Measurements from ENCODE around the gene CAVIN4. TPM values are rescaled to one million over a fixed set of nuclear protein-coding genes. Genes with fewer than 3 reads are reported as not detected.

The CAVIN4 gene
- total and polyA plus RNA-seq, 2 experiments from 2014 or later: 2.4 to 4.0 TPM

- no peak overlapping the region for H3K27ac ChIP-seq
- no peak for TF ChIP-seq CTCF (IDR thresholded peaks at IDR 0.05; ENCODE audit: low read depth, low read length)
- H3K36me3 ChIP-seq: peaks cover 3% of the 10 kb centered on the region
- no peak for DNase-seq (ENCODE audit: low read depth in 1 of 2, low spot score in 1 of 2)
- no peaks in the 10 kb centered on the region for H3K27me3 ChIP-seq
- no peaks in the 10 kb centered on the region for H3K4me1 ChIP-seq (ENCODE audit: low read depth)
- no peak overlapping the region for H3K4me3 ChIP-seq
- H3K9me3 ChIP-seq (ENCODE audit: low read depth): no peaks in the 10 kb centered on the region
Observed at GRCh38 chr9:100555471-100555870, 22.4 kb upstream of the CAVIN4 start.

- TF ChIP-seq CTCF (IDR thresholded peaks at IDR 0.05; ENCODE audit: low read depth, low read length): no peak
- H3K4me1 ChIP-seq (ENCODE audit: low read depth): no peaks in the 10 kb centered on the region
- peaks cover 9% of the 10 kb centered on the region for H3K36me3 ChIP-seq
- H3K9me3 ChIP-seq (ENCODE audit: low read depth): no peaks in the 10 kb centered on the region
- no peak for DNase-seq (ENCODE audit: low read depth in 1 of 2, low spot score in 1 of 2)
- no peak overlapping the region for H3K27ac ChIP-seq
- no peak overlapping the region for H3K4me3 ChIP-seq
- H3K27me3 ChIP-seq: no peaks in the 10 kb centered on the region
Observed at GRCh38 chr9:100557053-100557452, 20.8 kb upstream of the CAVIN4 start.

GRCh38 chr9:100561256-100561655 is 16.6 kb upstream of the CAVIN4 start:
- Histone ChIP-seq H3K4me1 (ENCODE audit: low read depth) (no peaks in the 10 kb centered on the region), H3K27me3 (no peaks in the 10 kb centered on the region), H3K36me3 (peaks cover 12% of the 10 kb centered on the region), H3K27ac (no peak overlapping the region), H3K9me3 (ENCODE audit: low read depth) (no peaks in the 10 kb centered on the region), H3K4me3 (no peak overlapping the region)
- no peak for DNase-seq (ENCODE audit: low read depth in 1 of 2, low spot score in 1 of 2)
- no peak for TF ChIP-seq CTCF (IDR thresholded peaks at IDR 0.05; ENCODE audit: low read depth, low read length)

GRCh38 chr9:100567856-100568255 is 10.0 kb upstream of the CAVIN4 start:
- no peak for DNase-seq (ENCODE audit: low read depth in 1 of 2, low spot score in 1 of 2)
- Histone ChIP-seq H3K36me3 (peaks cover 5% of the 10 kb centered on the region), H3K27ac (no peak overlapping the region), H3K27me3 (no peaks in the 10 kb centered on the region), H3K4me3 (no peak overlapping the region), H3K4me1 (ENCODE audit: low read depth) (no peaks in the 10 kb centered on the region), H3K9me3 (ENCODE audit: low read depth) (no peaks in the 10 kb centered on the region)
- no peak for TF ChIP-seq CTCF (IDR thresholded peaks at IDR 0.05; ENCODE audit: low read depth, low read length)

GRCh38 chr9:100573655-100574260 is 4.1 kb upstream of the CAVIN4 start:
- H3K4me3 ChIP-seq: no peak overlapping the region
- no peak for DNase-seq (ENCODE audit: low read depth in 1 of 2, low spot score in 1 of 2)
- H3K9me3 ChIP-seq (ENCODE audit: low read depth): no peaks in the 10 kb centered on the region
- H3K4me1 ChIP-seq (ENCODE audit: low read depth): peaks cover 21% of the 10 kb centered on the region
- H3K36me3 ChIP-seq: no peaks in the 10 kb centered on the region
- no peaks in the 10 kb centered on the region for H3K27me3 ChIP-seq
- H3K27ac ChIP-seq: no peak overlapping the region
- no peak for TF ChIP-seq CTCF (IDR thresholded peaks at IDR 0.05; ENCODE audit: low read depth, low read length)

Measured in cardiac muscle cell (in vitro differentiated cells and primary cell).